MCF 10A (cell line): ENCODE results near the gene PHF23. TPM values are rescaled to one million over a fixed set of nuclear protein-coding genes. Genes with fewer than 3 reads are reported as not detected.

Source experiments
- BruUV-seq: library from RNA; stranded (reverse); fragments of 400-500 nt; replicated peaks from 2 replicates; lab custom pipeline; 2021; lab: Mats Ljungman, UMichigan
- CTCF ChIA-PET: fragments of 300-600 bp; sonication (Branson Sonifier 250); formaldehyde crosslinking; extraction: SDS; loops from one replicate; lab custom pipeline; 2021; ENCODE audit warnings: antibody characterized with exemption, inconsistent platforms; lab: Yijun Ruan, JAX
- POLR2A ChIA-PET: fragments of 300-600, 350-650 bp; sonication (Branson Sonifier 250); formaldehyde crosslinking; extraction: SDS; loops from one replicate; lab custom pipeline; 2020; ENCODE audit warnings: antibody characterized with exemption, inconsistent platforms; lab: Yijun Ruan, JAX
- DNase-seq: peaks from one replicate; pipeline ENCODE4 v3.0.0-alpha.2; 2018; ENCODE audit not compliant: unreplicated experiment
- H3K27ac Mint-ChIP-seq: one replicate; pipeline ENCODE4 v1.8.0; 2022; ENCODE audit warnings: mild to moderate bottlenecking, low read depth, mixed read lengths; ENCODE audit not compliant: unreplicated experiment
- H3K27me3 Mint-ChIP-seq: one replicate; pipeline ENCODE4 v1.8.0; 2022; ENCODE audit warnings: mixed read lengths; ENCODE audit not compliant: insufficient read depth, unreplicated experiment
- H3K36me3 Mint-ChIP-seq: one replicate; pipeline ENCODE4 v1.8.0; 2022; ENCODE audit warnings: mild to moderate bottlenecking, moderate library complexity, mixed read lengths; ENCODE audit not compliant: insufficient read depth, unreplicated experiment
- H3K4me1 Mint-ChIP-seq: one replicate; pipeline ENCODE4 v1.8.0; 2022; ENCODE audit warnings: mixed read lengths; ENCODE audit not compliant: insufficient read depth, unreplicated experiment
- H3K4me3 Mint-ChIP-seq: one replicate; pipeline ENCODE4 v1.8.0; 2022; ENCODE audit warnings: mild to moderate bottlenecking, moderate library complexity, mixed read lengths; ENCODE audit not compliant: unreplicated experiment
- H3K9me3 Mint-ChIP-seq: one replicate; pipeline ENCODE4 v1.8.0; 2022; ENCODE audit warnings: mixed read lengths; ENCODE audit not compliant: unreplicated experiment
- CTCF ChIP-seq: fragments of 200-600 bp; IDR thresholded peaks from one replicate; pipeline ENCODE4 v1.8.0; 2022; ENCODE audit warnings: antibody characterized with exemption, mild to moderate bottlenecking; ENCODE audit not compliant: unreplicated experiment
- intact Hi-C: fragments of 100-400 bp; cut with micrococcal nuclease; formaldehyde crosslinking; loops from 2 replicates; pipeline ENCODE4 v1.14.1; 2022
- total RNA-seq: library from RNA; stranded (reverse); gene quantifications from 2 replicates; pipeline ENCODE4 v1.2.3, GENCODE V29; 2022

The PHF23 gene
- total RNA-seq, 1 experiment from 2014 or later = 41.8 TPM

- TF ChIP-seq CTCF = no peak
Measured at GRCh38 chr17:7223375-7223774, 15.9 kb downstream of the PHF23 start.

GRCh38 chr17:7222972-7223292 is 16.3 kb downstream of the PHF23 start:
- Mint-ChIP-seq H3K36me3 (peaks cover 74% of the 10 kb centered on the region), H3K27ac (no peak overlapping the region), H3K9me3 (no peaks in the 10 kb centered on the region), H3K4me3 (no peak overlapping the region), H3K4me1 (peaks cover 29% of the 10 kb centered on the region), H3K27me3 (no peaks in the 10 kb centered on the region)
- intact Hi-C loops = no loop called here
- POLR2A ChIA-PET = interaction anchor here (9.0 kb wide), 1 partner anchor 14 kb away, joined by 278 read pairs; the partner anchor contains the start of genes DVL2, GABARAP and PHF23
- CTCF ChIA-PET = interaction anchor here (0.9 kb wide), 2 partner anchors 9 to 32 kb away, joined by 3 to 4 read pairs; no protein-coding TSS in a partner anchor
- no peak for DNase-seq
- no peak for TF ChIP-seq CTCF
- no TSS peak for BruUV-seq

More at GRCh38 chr17:7223375-7223774, 15.9 kb downstream of the PHF23 start:
- CTCF ChIA-PET = interaction anchor here (0.7 to 0.9 kb wide), 3 partner anchors 9 to 125 kb away, joined by 3 to 4 read pairs (median 3); no protein-coding TSS in a partner anchor
- no TSS peak for BruUV-seq
- Mint-ChIP-seq H3K4me3 (no peak overlapping the region), H3K27me3 (no peaks in the 10 kb centered on the region), H3K9me3 (no peaks in the 10 kb centered on the region), H3K27ac (no peak overlapping the region), H3K4me1 (peaks cover 33% of the 10 kb centered on the region), H3K36me3 (peaks cover 79% of the 10 kb centered on the region)
- POLR2A ChIA-PET = interaction anchor here (0.5 to 9.0 kb wide), 3 partner anchors 13 to 464 kb away, joined by 3 to 278 read pairs (median 4); partner anchors contain the start of genes DVL2, GABARAP, PHF23 and TP53
- intact Hi-C loops = no loop called here
- no peak for DNase-seq

- CTCF ChIA-PET = interaction anchor here (0.9 kb wide), 2 partner anchors 10 to 33 kb away, joined by 3 to 4 read pairs; no protein-coding TSS in a partner anchor
- H3K4me3 Mint-ChIP-seq = no peak overlapping the region
Measured at GRCh38 chr17:7222093-7222971, 16.9 kb downstream of the PHF23 start.

More at GRCh38 chr17:7222093-7222971, 16.9 kb downstream of the PHF23 start:
- intact Hi-C loops = no loop called here
- no peak for DNase-seq
- no peak for TF ChIP-seq CTCF
- Mint-ChIP-seq H3K9me3 (no peaks in the 10 kb centered on the region), H3K4me1 (peaks cover 25% of the 10 kb centered on the region), H3K27ac (no peak overlapping the region), H3K36me3 (peaks cover 68% of the 10 kb centered on the region), H3K27me3 (no peaks in the 10 kb centered on the region)
- POLR2A ChIA-PET = interaction anchor here (1.0 to 9.0 kb wide), 4 partner anchors 14 to 186 kb away, joined by 3 to 278 read pairs (median 10); partner anchors contain the start of genes DVL2, GABARAP, PHF23 and SLC16A13
- no TSS peak for BruUV-seq
